Measurements from ENCODE around the gene SPAG17. TPM values are rescaled to one million over a fixed set of nuclear protein-coding genes. Genes with fewer than 3 reads are reported as not detected.

SPAG17 gene
- total and polyA plus RNA-seq, 2 of the 13 experiments (the other 11 are each of a cell fraction or from before 2014, with no cell fraction given), result not detected

DNA sequence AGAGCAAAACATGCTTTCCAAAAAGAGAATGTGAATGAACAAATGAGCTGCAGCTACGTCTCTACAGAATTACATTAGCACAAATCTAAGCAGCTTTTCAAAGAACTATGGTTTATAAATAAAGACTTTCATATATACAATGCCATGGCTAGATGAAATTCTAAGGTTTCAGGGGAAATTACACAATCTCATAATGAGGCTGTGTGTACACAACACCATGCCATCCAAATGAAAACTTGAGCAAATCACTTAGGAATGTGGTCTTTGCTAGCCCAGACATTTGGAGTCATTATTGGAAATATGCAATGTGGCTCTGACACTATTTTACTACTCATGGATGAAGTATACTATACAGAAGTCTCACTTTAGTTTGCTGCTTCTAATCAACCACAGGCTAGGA lies 37.5 kb downstream of the SPAG17 start:
- no peak for DNase-seq (ENCODE audit: low spot score)
- TF ChIP-seq ZNF564 (CRISPR knock-in tag; IDR thresholded peaks at IDR 0.05) (no peak), CEBPB (IDR thresholded peaks at IDR 0.05; ENCODE audit: borderline replicate concordance, low read depth, low read length) (0 out of 2 replicates have a peak, but pooled peaks have one; percentile 4), MIXL1 (CRISPR knock-in tag; IDR thresholded peaks at IDR 0.05) (no peak), ZNF687 (CRISPR knock-in tag; IDR thresholded peaks at IDR 0.05) (no peak)
- Histone ChIP-seq H3K27ac (ENCODE audit: extremely low read length, insufficient read depth, low read length) (no peak overlapping the region), H3K27me3 (ENCODE audit: control insufficient read depth in 1 of 2, insufficient read depth in 2 of 2, low read length in 2 of 2) (no peaks in the 10 kb centered on the region; a peak in 1 of 5 replicates), H3K4me2 (ENCODE audit: low read depth, low read length) (no peak overlapping the region), H3K79me2 (ENCODE audit: insufficient read depth, low read length) (no peaks in the 10 kb centered on the region), H3K4me1 (ENCODE audit: insufficient read depth, low read length) (no peaks in the 10 kb centered on the region), H3K36me3 (replicated peaks in 1 of 2; ENCODE audit: control insufficient read depth in 1 of 2, insufficient read depth in 2 of 2, low read length in 2 of 2) (no peaks in the 10 kb centered on the region), H3K9ac (ENCODE audit: insufficient read depth, low read depth, low read length) (no peak overlapping the region), H4K20me1 (ENCODE audit: insufficient read depth, low read length) (no peaks in the 10 kb centered on the region), H3K9me3 (ENCODE audit: low read length) (no peaks in the 10 kb centered on the region), H2AFZ (ENCODE audit: low read length) (no peak overlapping the region), H3K4me3 (replicated peaks in 1 of 3; ENCODE audit: insufficient read depth in 1 of 3, low read depth in 2 of 3, low read length in 3 of 3) (no peak overlapping the region)
- intact Hi-C loops (cut with micrococcal nuclease; ENCODE audit: unreplicated experiment) (no loop called here), in situ Hi-C loops (cut with HindIII; ENCODE audit: extremely low pct_ligation_motif_present, low pct_unique_long_range_greater_than_20kb) (no loop called here)
- WGBS (ENCODE audit: low lambda C conversion rate), result 4% methylated on average over 1 of the region's 1 CpG
- no peak for FAIRE-seq
- ChIA-PET POLR2A (no interaction called here), CTCF (ENCODE audit: low intra/inter-chr PET ratio, low total read pairs) (no interaction called here)
- no peak for ATAC-seq
- BruUV-seq (replicated peaks), result no TSS peak

GRCh38 chr1:118145721-118146120 lies 39.3 kb downstream of the SPAG17 start:
- ChIA-PET CTCF (ENCODE audit: low intra/inter-chr PET ratio, low total read pairs) (no interaction called here), POLR2A (no interaction called here)
- DNase-seq (ENCODE audit: low spot score) (no peak), ATAC-seq (no peak), FAIRE-seq (no peak)
- Histone ChIP-seq H3K27ac (ENCODE audit: extremely low read length, insufficient read depth, low read length) (no peak overlapping the region), H3K4me1 (ENCODE audit: insufficient read depth, low read length) (no peaks in the 10 kb centered on the region), H3K9ac (ENCODE audit: insufficient read depth, low read depth, low read length) (no peak overlapping the region), H3K9me3 (ENCODE audit: low read length) (no peaks in the 10 kb centered on the region), H3K79me2 (ENCODE audit: insufficient read depth, low read length) (no peaks in the 10 kb centered on the region), H3K36me3 (replicated peaks in 1 of 2; ENCODE audit: control insufficient read depth in 1 of 2, insufficient read depth in 2 of 2, low read length in 2 of 2) (no peaks in the 10 kb centered on the region), H3K27me3 (ENCODE audit: control insufficient read depth in 1 of 2, insufficient read depth in 2 of 2, low read length in 2 of 2) (no peaks in the 10 kb centered on the region; a peak in 1 of 5 replicates), H4K20me1 (ENCODE audit: insufficient read depth, low read length) (no peaks in the 10 kb centered on the region), H2AFZ (ENCODE audit: low read length) (no peak overlapping the region), H3K4me2 (ENCODE audit: low read depth, low read length) (no peak overlapping the region), H3K4me3 (replicated peaks in 1 of 3; ENCODE audit: insufficient read depth in 1 of 3, low read depth in 2 of 3, low read length in 3 of 3) (no peak overlapping the region)
- intact Hi-C loops (cut with micrococcal nuclease; ENCODE audit: unreplicated experiment), result no loop called here
- no peak for TF ChIP-seq ZNF513 (CRISPR knock-in tag; conservative IDR thresholded peaks at IDR 0.05)
- WGBS (ENCODE audit: low lambda C conversion rate), result 1% methylated on average over 2 of the region's 2 CpGs
- in situ Hi-C loops (cut with HindIII; ENCODE audit: extremely low pct_ligation_motif_present, low pct_unique_long_range_greater_than_20kb), result no loop called here
- BruUV-seq (replicated peaks), result no TSS peak
